K562 (cell line): ENCODE data around the gene ACTR1B. TPM values are rescaled to one million over a fixed set of nuclear protein-coding genes. Genes with fewer than 3 reads are reported as not detected.

Source experiments
- ATAC-seq: fragments of 200-7000 bp; cut with Tn5 transposase; 3 replicates; pipeline ENCODE4 v1.9.1; 2020; ENCODE audit warnings: moderate library complexity
- BruUV-seq: library from RNA; stranded (reverse); fragments of 400-500 nt; replicated peaks from 2 replicates; lab custom pipeline; 2021; lab: Mats Ljungman, UMichigan
- CTCF ChIA-PET: fragments of 300-600 bp; formaldehyde crosslinking; extraction: SDS; loops from one replicate; lab custom pipeline; 2021; ENCODE audit warnings: low intra/inter-chr PET ratio; lab: Yijun Ruan, JAX
- POLR2A ChIA-PET: fragments of 300-600, 350-650 bp; sonication (Branson Sonifier 250); formaldehyde crosslinking; extraction: SDS; loops from one replicate; lab custom pipeline; 2021; ENCODE audit warnings: antibody characterized with exemption, inconsistent platforms; lab: Yijun Ruan, JAX
- DNase-seq, 4 experiments: peaks; one replicate each; pipeline versions ENCODE4 v3.0.0 to v3.0.0-alpha.2; 2011 to 2018; ENCODE audit warnings: low spot score in 3 of 4, mixed read lengths in 3 of 4; ENCODE audit errors: extremely low read depth in 1 of 4
- FAIRE-seq: peaks from 2 replicates; lab custom pipeline; 2011; peaks lifted over from hg19 to GRCh38; lab: Jason Lieb, UNC
- H2AFZ ChIP-seq: 2 replicates; pipeline ENCODE4 v1.6.0; 2011; ENCODE audit warnings: low read depth, low read length, control low read depth, inconsistent platforms
- H3K27ac ChIP-seq: fragments of 200-600 bp; 3 replicates; pipeline ENCODE4 v1.8.0; 2011; ENCODE audit warnings: low read depth, mild to moderate bottlenecking, control low read depth, inconsistent platforms, low read length, moderate library complexity, mixed read lengths; ENCODE audit errors: extremely low read depth
- H3K27me3 ChIP-seq, 2 experiments: fragments of 300-600 bp in 1 of 2; 2 replicates in 1 of 2; 3 replicates in 1 of 2; pipeline versions ENCODE4 v1.6.0 to v1.8.0; 2011; ENCODE audit warnings: inconsistent platforms in 2 of 2, low read length in 2 of 2, mild to moderate bottlenecking in 1 of 2, mixed read lengths in 1 of 2, moderate library complexity in 1 of 2; ENCODE audit not compliant: control insufficient read depth in 2 of 2, insufficient read depth in 2 of 2
- H3K36me3 ChIP-seq: fragments of 300-600 bp; 3 replicates; pipeline ENCODE4 v1.8.0; 2011; ENCODE audit warnings: mild to moderate bottlenecking, low read length, inconsistent platforms; ENCODE audit not compliant: control insufficient read depth, insufficient read depth
- H3K4me1 ChIP-seq, 2 experiments: fragments of 200-600 bp in 1 of 2; replicated peaks in 1 of 2; 2 replicates in 1 of 2; 3 replicates in 1 of 2; pipeline versions ENCODE4 v1.5.1 to v1.8.0; 2011; ENCODE audit warnings: inconsistent platforms in 2 of 2, low read length in 2 of 2, mild to moderate bottlenecking in 1 of 2, mixed read lengths in 1 of 2, moderate library complexity in 1 of 2; ENCODE audit not compliant: control insufficient read depth in 2 of 2, insufficient read depth in 2 of 2
- H3K4me2 ChIP-seq: 2 replicates; pipeline ENCODE4 v1.6.1; 2011; ENCODE audit warnings: low read length, control low read depth, inconsistent platforms, mixed read lengths; ENCODE audit not compliant: insufficient read depth
- H3K4me3 ChIP-seq: fragments of 200-600 bp; sonication (generic), shearing (Covaris generic); 2 replicates; pipeline ENCODE4 v1.5.1; 2016; ENCODE audit warnings: control low read depth, inconsistent platforms
- H3K79me2 ChIP-seq: fragments of 200-600 bp; 3 replicates; pipeline ENCODE4 v1.8.0; 2011; ENCODE audit warnings: low read length, inconsistent platforms; ENCODE audit not compliant: control insufficient read depth, insufficient read depth
- H3K9ac ChIP-seq, 2 experiments: 2 replicates each; pipeline versions ENCODE4 v1.6.0 to v1.6.1; 2011; ENCODE audit warnings: low read depth in 2 of 2, low read length in 2 of 2, control low read depth in 1 of 2, inconsistent platforms in 1 of 2, mild to moderate bottlenecking in 1 of 2, mixed read lengths in 1 of 2; ENCODE audit not compliant: insufficient read depth in 1 of 2
- H3K9me1 ChIP-seq: one replicate; pipeline ENCODE4 v1.6.0; 2011; ENCODE audit warnings: inconsistent platforms, mild to moderate bottlenecking, low read length, moderate library complexity; ENCODE audit not compliant: control insufficient read depth, insufficient read depth
- H3K9me3 ChIP-seq: replicated peaks from 2 replicates; pipeline ENCODE4 v1.5.1; 2011; ENCODE audit warnings: low read depth, low read length, inconsistent platforms; ENCODE audit not compliant: control insufficient read depth, insufficient read depth
- H4K20me1 ChIP-seq: replicated peaks from 2 replicates; pipeline ENCODE4 v1.6.1; 2011; ENCODE audit warnings: low read length, inconsistent platforms, mixed read lengths; ENCODE audit not compliant: control insufficient read depth, insufficient read depth
- GTF2F1 ChIP-seq: IDR thresholded peaks from 2 replicates; pipeline ENCODE4 v1.6.1; 2011; ENCODE audit warnings: low read depth, low read length, improper control_type of control experiment
- MCM5 ChIP-seq: fragments of 450-650 bp; IDR thresholded peaks from 2 replicates; pipeline ENCODE4 v1.6.1; 2016; ENCODE audit warnings: low read depth
- NFXL1 ChIP-seq: fragments of 450-650 bp; formaldehyde crosslinking; IDR thresholded peaks from 2 replicates; pipeline ENCODE4 v1.4.0; 2021; ENCODE audit warnings: mild to moderate bottlenecking
- XRCC3 ChIP-seq: fragments of 450-650 bp; IDR thresholded peaks from 2 replicates; pipeline ENCODE4 v1.6.1; 2017; ENCODE audit warnings: mild to moderate bottlenecking, moderate library complexity
- ZNF431 ChIP-seq: sonication (generic); formaldehyde crosslinking; IDR thresholded peaks from 2 replicates; pipeline ENCODE4 v1.8.0; 2022; ENCODE audit warnings: mild to moderate bottlenecking, missing genetic modification reagents
- WGBS: fragments of 100-300 bp; shearing (Covaris generic); methylation state at CpG from one replicate; pipeline ENCODE4 v1.1.6; 2016; ENCODE audit warnings: low coverage, mixed read lengths; ENCODE audit not compliant: insufficient coverage; ENCODE audit errors: missing lambda C conversion rate; 5-methylcytosine and 5-hydroxymethylcytosine counted together
- in situ Hi-C: fragments of 300-500 bp; cut with MboI; formaldehyde crosslinking; loops from 4 replicates; pipeline ENCODE4 v1.15.0; 2018; ENCODE audit warnings: inconsistent platforms, mixed read lengths
- intact Hi-C: fragments of 100-400 bp; cut with micrococcal nuclease; formaldehyde crosslinking; loops from 2 replicates; pipeline ENCODE4 v1.14.2; 2022
- polyA plus RNA-seq, 8 experiments: library from polyadenylated mRNA; depleted of rRNA in 4 of 8; stranded (reverse) in 5 of 8; unstranded in 3 of 8; fragments of >200 nt; fragmentation: Nextera tagmentation in 2 of 8; fragmentation: Illumina TruSeq in 1 of 8; extraction: Ambion mirVana in 2 of 8; extraction: Trizol in 1 of 8; gene quantifications; 2 replicates each; pipeline versions ENCODE4 v1.2.1 to v1.2.3, GENCODE V29; 2011 to 2014; ENCODE audit warnings: inconsistent platforms in 1 of 8, missing spikeins in 1 of 8
- total RNA-seq, 7 experiments: library from RNA; depleted of rRNA in 6 of 7; stranded (reverse); fragments of >200 nt in 6 of 7; fragmentation: Illumina TruSeq in 2 of 7; extraction: Trizol in 2 of 7; gene quantifications; 2 replicates each; pipeline versions ENCODE4 v1.2.1 to v1.2.3, GENCODE V29; 2011 to 2021; ENCODE audit warnings: low replicate concordance in 1 of 7
- TF ChIP-seq, protein P1 (sequence below): fragments of 450-650 bp; formaldehyde crosslinking; IDR thresholded peaks from 2 replicates; pipeline ENCODE4 v1.4.0; 2020; ENCODE audit warnings: mild to moderate bottlenecking
- TF ChIP-seq, protein P2 (sequence below): fragments of 450-650 bp; formaldehyde crosslinking; IDR thresholded peaks from 2 replicates; pipeline ENCODE4 v1.4.0; 2022; ENCODE audit warnings: mild to moderate bottlenecking, moderate library complexity
- TF ChIP-seq, protein P3 (sequence below): sonication (generic); formaldehyde crosslinking; IDR thresholded peaks from 2 replicates; pipeline ENCODE4 v1.8.1; 2022; ENCODE audit warnings: missing genetic modification reagents

ACTR1B gene
- total and polyA plus RNA-seq, 9 of the 15 experiments (the other 6 are each of a cell fraction or from before 2014, with no cell fraction given) = 0.49 to 42.3 (median 22.5) TPM

- TF ChIP-seq, protein P1, sequence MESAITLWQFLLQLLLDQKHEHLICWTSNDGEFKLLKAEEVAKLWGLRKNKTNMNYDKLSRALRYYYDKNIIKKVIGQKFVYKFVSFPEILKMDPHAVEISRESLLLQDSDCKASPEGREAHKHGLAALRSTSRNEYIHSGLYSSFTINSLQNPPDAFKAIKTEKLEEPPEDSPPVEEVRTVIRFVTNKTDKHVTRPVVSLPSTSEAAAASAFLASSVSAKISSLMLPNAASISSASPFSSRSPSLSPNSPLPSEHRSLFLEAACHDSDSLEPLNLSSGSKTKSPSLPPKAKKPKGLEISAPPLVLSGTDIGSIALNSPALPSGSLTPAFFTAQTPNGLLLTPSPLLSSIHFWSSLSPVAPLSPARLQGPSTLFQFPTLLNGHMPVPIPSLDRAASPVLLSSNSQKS (CRISPR knock-in tag) = no peak
- TF ChIP-seq, protein P2, sequence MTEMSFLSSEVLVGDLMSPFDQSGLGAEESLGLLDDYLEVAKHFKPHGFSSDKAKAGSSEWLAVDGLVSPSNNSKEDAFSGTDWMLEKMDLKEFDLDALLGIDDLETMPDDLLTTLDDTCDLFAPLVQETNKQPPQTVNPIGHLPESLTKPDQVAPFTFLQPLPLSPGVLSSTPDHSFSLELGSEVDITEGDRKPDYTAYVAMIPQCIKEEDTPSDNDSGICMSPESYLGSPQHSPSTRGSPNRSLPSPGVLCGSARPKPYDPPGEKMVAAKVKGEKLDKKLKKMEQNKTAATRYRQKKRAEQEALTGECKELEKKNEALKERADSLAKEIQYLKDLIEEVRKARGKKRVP = no peak
- no peak for TF ChIP-seq XRCC3
- TF ChIP-seq, protein P3, sequence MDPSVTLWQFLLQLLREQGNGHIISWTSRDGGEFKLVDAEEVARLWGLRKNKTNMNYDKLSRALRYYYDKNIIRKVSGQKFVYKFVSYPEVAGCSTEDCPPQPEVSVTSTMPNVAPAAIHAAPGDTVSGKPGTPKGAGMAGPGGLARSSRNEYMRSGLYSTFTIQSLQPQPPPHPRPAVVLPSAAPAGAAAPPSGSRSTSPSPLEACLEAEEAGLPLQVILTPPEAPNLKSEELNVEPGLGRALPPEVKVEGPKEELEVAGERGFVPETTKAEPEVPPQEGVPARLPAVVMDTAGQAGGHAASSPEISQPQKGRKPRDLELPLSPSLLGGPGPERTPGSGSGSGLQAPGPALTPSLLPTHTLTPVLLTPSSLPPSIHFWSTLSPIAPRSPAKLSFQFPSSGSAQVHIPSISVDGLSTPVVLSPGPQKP (CRISPR knock-in tag) = no peak
- TF ChIP-seq, all 486 proteins: peak for 0
Measured at GRCh38 chr2:97707362-97708047, 43.7 kb upstream of the ACTR1B start (continued).

- Histone ChIP-seq H3K4me3 (no peak overlapping the region), H3K9me1 (no peaks in the 10 kb centered on the region), H3K9ac (no peak overlapping the region; a peak in 1 of 4 replicates), H3K79me2 (no peaks in the 10 kb centered on the region), H4K20me1 (no peaks in the 10 kb centered on the region), H3K9me3 (no peaks in the 10 kb centered on the region; the same call in 1 of the 2 replicates), H3K36me3 (no peaks in the 10 kb centered on the region), H3K4me1 (peaks cover 16 to 25% of the 10 kb centered on the region in 2 experiments), H2AFZ (no peak overlapping the region), H3K4me2 (no peak overlapping the region), H3K27me3 (no peaks in the 10 kb centered on the region), H3K27ac (no peak overlapping the region)
- POLR2A ChIA-PET = interaction anchor here (0.6 kb wide), 1 partner anchor 93 kb away, joined by 3 read pairs; no protein-coding TSS in a partner anchor
- in situ Hi-C loops (no loop called here), intact Hi-C loops (loop anchor here (10.0 kb wide), 1 partner anchor 678 kb away; no protein-coding TSS in a partner anchor)
- ATAC-seq (no peak), DNase-seq (no peak)
- BruUV-seq = no TSS peak
- CTCF ChIA-PET = no interaction called here
- TF ChIP-seq NFXL1 (CRISPR knock-in tag) (no peak), ZNF431 (no peak), MCM5 (no peak), GTF2F1 (no peak)
- TF ChIP-seq, all 486 proteins: peak for 0
- FAIRE-seq = no peak
- WGBS = 70% methylated on average over 3 of the region's 11 CpGs
Measured at GRCh38 chr2:97706708-97707345, 43.0 kb upstream of the ACTR1B start.
